KG1 (cell line): ENCODE results near the gene TACC3.

Source experiments
- DNase-seq: peaks from one replicate; lab custom pipeline; 2025; lab: John Stamatoyannopoulos, UW

TACC3 gene

DNA sequence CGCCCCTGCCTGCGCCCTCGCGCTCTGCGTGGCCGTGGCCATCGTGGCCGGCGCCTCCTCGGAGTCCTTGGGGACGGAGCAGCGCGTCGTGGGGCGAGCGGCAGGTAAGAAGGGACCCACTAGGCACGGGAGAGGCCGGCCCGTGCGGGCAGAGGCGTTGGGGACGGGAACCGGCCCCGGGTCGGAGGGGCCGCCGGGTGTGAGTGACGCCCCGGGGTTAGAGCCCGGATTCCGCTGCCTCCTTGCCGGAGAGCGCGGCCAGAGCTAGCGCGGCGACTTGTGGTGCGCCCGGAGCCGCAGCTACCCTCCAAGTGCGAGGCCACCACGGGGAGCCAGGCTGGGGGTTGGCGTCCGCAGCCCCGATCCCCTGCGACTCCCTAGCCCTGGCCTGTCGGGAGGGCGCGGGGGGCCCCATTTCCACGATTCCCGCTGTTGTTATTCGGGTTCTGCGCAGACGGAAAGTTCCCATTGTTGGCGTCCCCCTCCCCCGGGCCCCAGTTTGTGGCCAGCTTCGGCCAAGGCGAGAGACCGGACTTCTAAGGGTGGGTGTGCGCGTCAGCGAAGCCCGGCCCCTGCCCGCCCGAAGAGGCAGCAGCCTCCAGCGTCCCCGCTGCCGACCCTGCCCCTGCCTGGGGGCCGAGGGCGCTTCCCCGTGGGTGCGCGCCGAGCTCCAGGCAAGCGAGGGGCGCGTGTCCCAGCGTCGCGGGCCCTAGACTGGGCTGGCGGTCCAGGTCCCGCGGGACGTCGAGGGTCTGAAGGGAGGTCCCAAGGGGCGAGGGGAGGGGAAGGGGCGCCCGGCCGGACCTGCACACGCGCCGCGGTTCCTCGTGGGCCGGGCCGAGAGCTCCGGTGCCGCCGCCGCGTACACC is 72.9 kb downstream of the TACC3 start:
- DNase-seq = no peak
